NCI-H748 (cell line): ENCODE measurements around the gene GPC6.
A peak's percentile ranks its signal among the peaks of the same experiment; 100 is the strongest.

Experiments used
- DNase-seq: peaks from one replicate; lab custom pipeline; 2025; ENCODE audit not compliant: unreplicated experiment; lab: John Stamatoyannopoulos, UW

Gene GPC6

GRCh38 chr13:94308832-94309231, 1082.2 kb downstream of the GPC6 start:
- DNase-seq, result no peak

GRCh38 chr13:94309576-94309975, 1083.0 kb downstream of the GPC6 start:
- no peak for DNase-seq

- DNase-seq, result no peak
Measured at GRCh38 chr13:94309997-94310855, 1083.6 kb downstream of the GPC6 start.

- DNase-seq, result no peak
Measured at GRCh38 chr13:94311893-94312292, 1085.3 kb downstream of the GPC6 start.

GRCh38 chr13:94312511-94313216, 1086.1 kb downstream of the GPC6 start:
- peak; percentile 91 for DNase-seq

GRCh38 chr13:94313321-94313910, 1086.8 kb downstream of the GPC6 start:
- peak; percentile 53 for DNase-seq

GRCh38 chr13:94313926-94314325, 1087.3 kb downstream of the GPC6 start:
- DNase-seq, result no peak

GRCh38 chr13:94315188-94315587, 1088.6 kb downstream of the GPC6 start:
- no peak for DNase-seq

GRCh38 chr13:94317063-94317491, 1090.5 kb downstream of the GPC6 start:
- no peak for DNase-seq

- no peak for DNase-seq
Measured at GRCh38 chr13:94318418-94318817, 1091.8 kb downstream of the GPC6 start.

GRCh38 chr13:94319501-94319900, 1092.9 kb downstream of the GPC6 start:
- DNase-seq, result no peak

- DNase-seq, result peak; percentile 31
Measured at GRCh38 chr13:94322925-94323763, 1096.5 kb downstream of the GPC6 start.

- no peak for DNase-seq
Measured at GRCh38 chr13:94323764-94324758, 1097.5 kb downstream of the GPC6 start.

GRCh38 chr13:94324767-94325540, 1098.3 kb downstream of the GPC6 start:
- DNase-seq, result no peak

GRCh38 chr13:94325650-94326049, 1099.0 kb downstream of the GPC6 start:
- DNase-seq, result no peak

GRCh38 chr13:94327318-94327717, 1100.7 kb downstream of the GPC6 start:
- no peak for DNase-seq

- no peak for DNase-seq
Measured at GRCh38 chr13:94328381-94329041, 1101.9 kb downstream of the GPC6 start.

GRCh38 chr13:94329277-94329676, 1102.7 kb downstream of the GPC6 start:
- DNase-seq, result no peak
